GM10248 (cell line): Measurements from ENCODE around the gene NEMP2.

ENCODE experiments used
- CTCF ChIA-PET: fragments of 300-600 bp; sonication (Branson Sonifier 250); formaldehyde crosslinking; extraction: SDS; loops from one replicate; lab custom pipeline; 2021; ENCODE audit warnings: antibody characterized with exemption; lab: Yijun Ruan, JAX
- POLR2A ChIA-PET: fragments of 350-650 bp; sonication (Branson Sonifier 250); formaldehyde crosslinking; extraction: SDS; loops from one replicate; lab custom pipeline; 2020; ENCODE audit warnings: antibody characterized with exemption; lab: Yijun Ruan, JAX
- DNase-seq: peaks from one replicate; pipeline ENCODE4 v3.0.0; 2012; ENCODE audit errors: extremely low spot score
- TF ChIP-seq, protein P1 (sequence below): IDR thresholded peaks from 2 replicates; pipeline ENCODE4 v1.5.1; 2012; ENCODE audit warnings: mild to moderate bottlenecking, low read depth; ENCODE audit errors: extremely low read depth, missing control alignments, control extremely low read depth

The NEMP2 gene, protein sequence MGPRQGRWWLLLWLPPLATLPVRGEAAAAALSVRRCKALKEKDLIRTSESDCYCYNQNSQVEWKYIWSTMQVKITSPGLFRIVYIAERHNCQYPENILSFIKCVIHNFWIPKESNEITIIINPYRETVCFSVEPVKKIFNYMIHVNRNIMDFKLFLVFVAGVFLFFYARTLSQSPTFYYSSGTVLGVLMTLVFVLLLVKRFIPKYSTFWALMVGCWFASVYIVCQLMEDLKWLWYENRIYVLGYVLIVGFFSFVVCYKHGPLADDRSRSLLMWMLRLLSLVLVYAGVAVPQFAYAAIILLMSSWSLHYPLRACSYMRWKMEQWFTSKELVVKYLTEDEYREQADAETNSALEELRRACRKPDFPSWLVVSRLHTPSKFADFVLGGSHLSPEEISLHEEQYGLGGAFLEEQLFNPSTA

GRCh38 chr2:190534310-190535120 lies at the start of gene NEMP2:
NEMP2 (minus strand) TSS chr2:190534722; CDS start chr2:190534655, 67 bp downstream.
- POLR2A ChIA-PET = no interaction called here
- DNase-seq = peak; percentile 85
- TF ChIP-seq, protein P1, sequence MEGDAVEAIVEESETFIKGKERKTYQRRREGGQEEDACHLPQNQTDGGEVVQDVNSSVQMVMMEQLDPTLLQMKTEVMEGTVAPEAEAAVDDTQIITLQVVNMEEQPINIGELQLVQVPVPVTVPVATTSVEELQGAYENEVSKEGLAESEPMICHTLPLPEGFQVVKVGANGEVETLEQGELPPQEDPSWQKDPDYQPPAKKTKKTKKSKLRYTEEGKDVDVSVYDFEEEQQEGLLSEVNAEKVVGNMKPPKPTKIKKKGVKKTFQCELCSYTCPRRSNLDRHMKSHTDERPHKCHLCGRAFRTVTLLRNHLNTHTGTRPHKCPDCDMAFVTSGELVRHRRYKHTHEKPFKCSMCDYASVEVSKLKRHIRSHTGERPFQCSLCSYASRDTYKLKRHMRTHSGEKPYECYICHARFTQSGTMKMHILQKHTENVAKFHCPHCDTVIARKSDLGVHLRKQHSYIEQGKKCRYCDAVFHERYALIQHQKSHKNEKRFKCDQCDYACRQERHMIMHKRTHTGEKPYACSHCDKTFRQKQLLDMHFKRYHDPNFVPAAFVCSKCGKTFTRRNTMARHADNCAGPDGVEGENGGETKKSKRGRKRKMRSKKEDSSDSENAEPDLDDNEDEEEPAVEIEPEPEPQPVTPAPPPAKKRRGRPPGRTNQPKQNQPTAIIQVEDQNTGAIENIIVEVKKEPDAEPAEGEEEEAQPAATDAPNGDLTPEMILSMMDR = no peak
- CTCF ChIA-PET = interaction anchor here (1.0 to 1.4 kb wide), 4 partner anchors 15 to 170 kb away, joined by 3 to 4 read pairs (median 4); no protein-coding TSS in a partner anchor

- DNase-seq = no peak
- TF ChIP-seq, protein P1 = no peak
- CTCF ChIA-PET = interaction anchor here (0.9 to 2.6 kb wide), 7 partner anchors 7 to 73 kb away, joined by 3 to 10 read pairs (median 4); no protein-coding TSS in a partner anchor
- POLR2A ChIA-PET = no interaction called here
Measured at GRCh38 chr2:190583507-190584337, 49.2 kb upstream of the NEMP2 start.

DNA sequence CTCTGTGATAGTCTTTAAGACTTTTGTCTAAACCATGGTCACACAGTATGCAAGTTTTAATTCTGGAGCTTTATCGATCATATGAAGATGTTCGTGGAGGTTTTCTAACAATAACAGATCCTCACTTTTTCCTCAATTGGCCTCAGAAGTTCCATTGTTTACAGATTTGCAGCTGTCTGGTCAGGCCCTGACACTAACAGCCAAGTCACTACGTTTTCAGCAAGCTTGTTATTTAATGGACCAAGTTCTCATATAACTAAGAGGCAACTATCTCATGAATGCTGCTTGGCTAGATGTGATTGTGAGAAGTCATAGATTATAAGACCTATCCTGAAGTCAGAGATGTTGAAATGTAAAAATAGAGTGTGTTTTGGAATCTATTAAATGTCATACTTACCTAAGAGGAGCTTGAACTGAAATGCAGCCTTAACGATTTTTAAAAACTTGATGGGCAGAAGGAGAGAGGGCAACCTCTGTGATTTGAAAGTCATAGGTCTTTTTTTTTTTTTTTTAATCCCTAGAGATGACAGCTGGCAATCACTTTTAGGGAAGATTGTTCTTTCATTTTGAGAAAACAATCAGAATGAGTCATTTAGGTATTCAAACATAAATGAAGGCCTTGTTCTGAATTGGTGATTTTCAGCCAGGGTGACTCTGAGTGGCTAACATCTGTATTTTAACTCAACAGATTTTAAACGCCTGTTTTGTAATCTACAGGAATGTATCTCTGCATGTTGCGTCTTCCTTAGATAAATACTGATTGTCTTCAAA lies 48.4 kb upstream of the NEMP2 start:
- TF ChIP-seq, protein P1 = no peak
- no peak for DNase-seq
- ChIA-PET CTCF (interaction anchor here (0.8 to 2.6 kb wide), 6 partner anchors 8 to 97 kb away, joined by 3 to 10 read pairs (median 3); no protein-coding TSS in a partner anchor), POLR2A (no interaction called here)

- DNase-seq = no peak
- POLR2A ChIA-PET = no interaction called here
- CTCF ChIA-PET = interaction anchor here (0.8 to 2.0 kb wide), 6 partner anchors 9 to 98 kb away, joined by 3 to 8 read pairs (median 3); no protein-coding TSS in a partner anchor
- TF ChIP-seq, protein P1 = no peak
Measured at GRCh38 chr2:190582019-190582418, 47.5 kb upstream of the NEMP2 start.

GRCh38 chr2:190579915-190580846 lies 45.7 kb upstream of the NEMP2 start:
- no peak for DNase-seq
- ChIA-PET CTCF (interaction anchor here (1.0 to 1.9 kb wide), 4 partner anchors 7 to 13 kb away, joined by 3 to 5 read pairs (median 4); no protein-coding TSS in a partner anchor), POLR2A (no interaction called here)
- TF ChIP-seq, protein P1 = no peak
